HepG2 (cell line): ENCODE data around the gene SQSTM1. TPM values are rescaled to one million over a fixed set of nuclear protein-coding genes. Genes with fewer than 3 reads are reported as not detected.

Source experiments
- BATF2 ChIP-seq: sonication (generic); formaldehyde crosslinking; IDR thresholded peaks from 2 replicates; pipeline ENCODE4 v1.8.0; 2022; ENCODE audit warnings: mild to moderate bottlenecking, missing genetic modification reagents, moderate library complexity
- FOXP1 ChIP-seq, 2 experiments: fragments of 450-650 bp in 1 of 2; IDR thresholded peaks; 2 replicates each; pipeline ENCODE4 v1.6.1; 2017 to 2018; ENCODE audit warnings: antibody characterized with exemption in 1 of 2
- GRHL1 ChIP-seq: sonication (generic); formaldehyde crosslinking; conservative IDR thresholded peaks from 2 replicates; pipeline ENCODE4 v1.8.0; 2022; ENCODE audit warnings: missing genetic modification reagents
- GTF2F1 ChIP-seq: fragments of 150-350 bp; IDR thresholded peaks from 2 replicates; pipeline ENCODE4 v1.6.1; 2014; ENCODE audit warnings: low read length
- MAFF ChIP-seq: IDR thresholded peaks from 2 replicates; pipeline ENCODE4 v1.6.1; 2011; ENCODE audit warnings: low read depth, low read length, improper control_type of control experiment
- MEF2D ChIP-seq: sonication (generic); formaldehyde crosslinking; IDR thresholded peaks from 2 replicates; pipeline ENCODE4 v1.5.1; 2020; ENCODE audit warnings: mild to moderate bottlenecking, missing genetic modification reagents
- RCOR2 ChIP-seq: IDR thresholded peaks from 2 replicates; pipeline ENCODE4 v1.6.1; 2016; ENCODE audit warnings: missing biosample characterization, missing genetic modification reagents
- RFX3 ChIP-seq: IDR thresholded peaks from 2 replicates; pipeline ENCODE4 v1.6.1; 2016; ENCODE audit warnings: missing biosample characterization, missing genetic modification reagents
- SIX1 ChIP-seq: sonication (generic); formaldehyde crosslinking; IDR thresholded peaks from 2 replicates; pipeline ENCODE4 v1.4.0; 2020; ENCODE audit warnings: missing genetic modification reagents, borderline replicate concordance
- SOX13 ChIP-seq, 3 experiments: fragments of 450-650 bp in 1 of 3; sonication (generic) in 1 of 3; formaldehyde crosslinking in 1 of 3; IDR thresholded peaks in 2 of 3; conservative IDR thresholded peaks in 1 of 3; 2 replicates each; pipeline versions ENCODE4 v1.5.0 to v1.6.1; 2016 to 2020; ENCODE audit warnings: antibody characterized with exemption in 1 of 3, mild to moderate bottlenecking in 1 of 3, missing compliant biosample characterization in 1 of 3, missing genetic modification reagents in 1 of 3, moderate library complexity in 1 of 3
- SOX5 ChIP-seq: IDR thresholded peaks from 2 replicates; pipeline ENCODE4 v1.6.1; 2016; ENCODE audit warnings: borderline replicate concordance
- ZFP37 ChIP-seq: sonication (generic); formaldehyde crosslinking; IDR thresholded peaks from 2 replicates; pipeline ENCODE4 v1.4.0; 2020; ENCODE audit warnings: missing genetic modification reagents, borderline replicate concordance
- ZNF275 ChIP-seq: sonication (generic); formaldehyde crosslinking; IDR thresholded peaks from 2 replicates; pipeline ENCODE4 v1.8.0; 2022; ENCODE audit warnings: missing genetic modification reagents, mild to moderate bottlenecking, inconsistent platforms, borderline replicate concordance
- ZNF318 ChIP-seq: sonication (generic); formaldehyde crosslinking; IDR thresholded peaks from 2 replicates; pipeline ENCODE4 v1.4.0; 2020; ENCODE audit warnings: mild to moderate bottlenecking, missing genetic modification reagents
- ZNF414 ChIP-seq: sonication (generic); formaldehyde crosslinking; IDR thresholded peaks from 2 replicates; pipeline ENCODE4 v1.5.0; 2020; ENCODE audit warnings: missing genetic modification reagents
- ZNF703 ChIP-seq: sonication (generic); formaldehyde crosslinking; IDR thresholded peaks from 2 replicates; pipeline ENCODE4 v1.5.1; 2020; ENCODE audit warnings: missing genetic modification reagents, mild to moderate bottlenecking, moderate library complexity, borderline replicate concordance
- polyA plus RNA-seq, 8 experiments: library from polyadenylated mRNA; depleted of rRNA in 3 of 8; stranded (reverse) in 7 of 8; unstranded in 1 of 8; fragments of >200 nt; fragmentation: Illumina TruSeq in 4 of 8; extraction: Trizol in 4 of 8; gene quantifications; 2 replicates each; pipeline versions ENCODE4 v1.2.1 to v1.2.3, GENCODE V29; 2011 to 2016; ENCODE audit warnings: low read depth in 4 of 8, missing spikeins in 1 of 8, mixed read lengths in 1 of 8; ENCODE audit not compliant: insufficient read depth in 1 of 8
- total RNA-seq, 5 experiments: library from RNA; depleted of rRNA; stranded (reverse); fragments of >200 nt; fragmentation: Illumina TruSeq; extraction: Trizol; gene quantifications; 2 replicates each; pipeline ENCODE4 v1.2.3, GENCODE V29; 2016; ENCODE audit warnings: low read depth in 1 of 5

SQSTM1 gene
- total and polyA plus RNA-seq, 2 of the 13 experiments (the other 11 are each of a cell fraction or from before 2014, with no cell fraction given), result 90.9 to 160 TPM

- TF ChIP-seq ZNF318 (no peak), ZNF275 (no peak), SIX1 (CRISPR knock-in tag) (no peak), SOX13 (IDR thresholded peaks at IDR 0.05) (no peak), SOX13 (CRISPR knock-in tag; conservative IDR thresholded peaks at IDR 0.05 in 1 of 2, IDR thresholded peaks at IDR 0.05 in 1 of 2) (peak in 1 of 2 experiments; percentile 85; a peak in 2 of 4 replicates), ZFP37 (CRISPR knock-in tag) (peak; percentile 80; the same call in 1 of the 2 replicates), MAFF (no peak; the same call in 1 of the 2 replicates), ZNF703 (CRISPR knock-in tag) (peak; percentile 34; the same call in 1 of the 2 replicates), GTF2F1 (0 out of 2 replicates have a peak, but pooled peaks have one; percentile 51), RCOR2 (CRISPR knock-in tag) (0 out of 2 replicates have a peak, but pooled peaks have one; percentile 15), ZNF414 (CRISPR knock-in tag) (peak; percentile 95), FOXP1 (IDR thresholded peaks at IDR 0.05) (peak; percentile 67), FOXP1 (CRISPR knock-in tag; IDR thresholded peaks at IDR 0.05) (peak; percentile 88), MEF2D (CRISPR knock-in tag) (no peak; the same call in 1 of the 2 replicates), GRHL1 (CRISPR knock-in tag) (no peak), RFX3 (0 out of 2 replicates have a peak, but pooled peaks have one; percentile 20), BATF2 (CRISPR knock-in tag) (no peak), SOX5 (CRISPR knock-in tag) (peak; percentile 72; the same call in 1 of the 2 replicates)
Measured at GRCh38 chr5:179818746-179819295, 1.9 kb upstream of the SQSTM1 start (continued).
